HG03439 (cell line): Measurements from ENCODE around the gene TENT5A.

Experiments
- ATAC-seq: cut with Tn5 transposase; IDR thresholded peaks from one replicate; pipeline ENCODE4 v1.9.1; 2021; ENCODE audit warnings: mild to moderate bottlenecking, moderate library complexity; ENCODE audit not compliant: unreplicated experiment

TENT5A gene

DNA sequence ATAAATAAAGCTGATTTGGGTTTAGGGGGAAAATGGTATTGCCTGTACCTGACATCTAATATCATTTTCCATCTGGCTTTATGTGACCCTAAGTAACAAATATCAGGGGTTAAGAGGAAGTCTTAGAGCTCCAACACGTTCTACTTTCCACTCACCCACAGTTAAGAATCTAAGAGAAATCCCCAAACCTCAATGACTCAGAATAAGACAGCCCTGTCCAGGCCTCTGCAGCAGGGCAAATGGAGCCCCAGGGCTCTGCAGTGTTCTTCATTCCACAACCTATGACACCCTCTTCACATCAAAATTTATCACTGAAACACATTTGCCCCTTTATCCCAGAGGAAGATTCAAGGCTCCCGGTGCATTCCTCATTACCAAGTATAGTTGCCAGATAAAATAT is 20.3 kb upstream of the TENT5A start:
- peak; percentile 98 for ATAC-seq

DNA sequence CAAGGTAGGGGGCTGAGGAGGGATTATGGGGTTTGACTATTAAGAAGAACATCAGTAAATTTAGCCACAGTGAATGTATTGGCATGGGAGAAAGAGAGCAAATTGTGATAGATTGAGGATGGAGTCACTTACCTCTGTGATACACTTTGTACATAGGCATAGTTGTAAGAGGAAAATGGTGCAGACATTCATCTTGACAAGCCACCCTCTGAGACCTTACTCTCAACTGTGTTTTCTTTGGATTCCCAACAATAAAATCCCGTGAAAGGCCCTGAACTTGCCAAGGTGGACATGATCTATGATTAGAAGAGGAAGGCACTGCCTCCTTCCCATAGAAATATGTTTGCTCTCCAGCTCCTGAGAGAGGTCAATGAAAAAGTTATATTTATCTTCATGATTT is 18.6 kb upstream of the TENT5A start:
- no peak for ATAC-seq

- no peak for ATAC-seq
Measured at GRCh38 chr6:81770381-81770780, 17.9 kb upstream of the TENT5A start.

- no peak for ATAC-seq
Measured at GRCh38 chr6:81769824-81770223, 17.3 kb upstream of the TENT5A start.

DNA sequence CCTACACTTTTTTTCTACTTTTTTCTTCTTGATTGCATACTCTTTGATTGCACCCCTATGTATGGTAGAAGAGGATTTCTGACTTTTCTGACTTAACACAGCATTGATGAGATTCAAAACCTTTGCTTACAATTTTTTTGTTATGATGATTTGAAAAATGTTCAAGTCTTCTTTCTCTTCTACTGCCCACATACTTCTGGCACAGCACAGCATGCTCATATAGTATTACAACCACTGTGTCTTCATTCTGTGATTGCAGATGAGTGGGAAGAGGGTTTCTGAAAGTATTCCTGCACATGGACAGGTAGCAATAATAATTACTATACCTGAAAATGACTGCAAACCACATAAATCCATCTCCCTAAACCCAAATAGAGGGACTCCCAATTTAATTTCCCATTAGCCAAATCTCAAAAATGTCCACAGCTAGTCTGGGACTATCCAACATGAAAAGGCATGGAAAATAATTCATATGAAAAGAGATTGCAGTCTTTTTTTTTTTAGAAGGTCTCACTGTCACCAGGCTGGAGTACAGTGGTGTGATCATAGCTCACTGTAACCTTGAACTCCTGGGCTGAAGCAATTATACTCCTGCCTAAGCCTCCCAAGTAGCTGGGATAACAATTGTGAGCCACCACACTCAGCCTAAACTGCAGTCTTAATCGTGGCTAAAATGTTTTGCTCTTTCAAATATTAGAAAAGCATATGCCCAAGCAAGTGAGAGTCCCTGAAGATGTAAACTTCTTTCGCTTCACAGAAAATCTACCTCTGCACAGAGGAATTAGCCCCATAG is 15.9 kb upstream of the TENT5A start:
- ATAC-seq: no peak

DNA sequence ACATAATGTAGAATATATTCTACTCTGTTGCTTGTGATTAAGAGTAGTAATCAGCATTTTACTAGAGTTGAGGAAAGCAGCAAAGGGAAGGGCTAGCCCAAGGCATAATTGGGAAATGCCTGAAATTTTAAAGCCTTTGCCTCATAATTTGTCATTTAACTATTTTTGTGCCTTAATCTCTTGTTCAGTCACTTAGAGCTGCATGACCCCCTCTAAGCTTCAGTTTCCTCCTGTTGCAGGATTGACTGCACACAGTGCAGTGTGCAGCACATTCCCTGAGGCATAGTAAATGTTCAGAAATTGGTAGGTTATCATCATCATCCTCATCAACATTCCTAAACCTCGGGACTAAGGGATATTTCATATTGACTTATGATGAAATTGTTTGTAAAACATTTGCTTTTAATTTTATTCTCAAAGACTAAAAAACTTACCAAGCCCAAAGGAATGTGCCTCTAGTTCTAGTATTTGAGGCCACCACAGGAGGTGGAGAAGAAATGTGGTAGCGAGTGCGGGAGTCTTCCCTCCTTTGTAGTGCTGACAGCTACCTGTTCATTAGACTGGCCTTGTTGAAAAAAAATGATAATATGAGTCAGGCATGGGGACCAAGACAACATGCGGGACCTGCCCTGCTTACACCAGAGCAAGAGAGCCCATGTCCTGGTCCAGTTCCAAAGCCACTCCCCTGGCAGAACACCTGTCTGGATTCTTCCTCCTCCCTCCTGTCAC is 14.8 kb upstream of the TENT5A start:
- no peak for ATAC-seq

- no peak for ATAC-seq
Measured at GRCh38 chr6:81766482-81767069, 14.1 kb upstream of the TENT5A start.

GRCh38 chr6:81764531-81764930 is 12.1 kb upstream of the TENT5A start:
- ATAC-seq: no peak

DNA sequence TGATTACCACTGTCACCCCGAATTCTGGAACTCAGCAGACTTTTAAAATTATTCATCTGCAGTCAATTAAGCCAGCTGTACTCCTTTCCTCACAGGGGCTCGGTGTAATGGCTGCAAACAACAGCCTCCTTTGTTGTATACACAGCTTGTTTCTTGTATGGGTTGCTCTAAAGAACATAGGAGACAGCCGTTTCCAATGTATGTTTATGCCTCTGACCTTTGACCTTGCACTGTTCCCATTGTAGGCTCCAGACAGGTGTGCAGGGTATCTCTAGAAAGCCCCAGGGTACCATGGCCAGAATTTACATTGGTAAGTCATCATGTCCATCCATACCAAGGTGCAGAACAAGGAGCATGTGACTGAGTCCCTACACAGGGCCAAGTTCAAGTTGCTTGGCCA is 11.5 kb upstream of the TENT5A start:
- ATAC-seq: no peak

GRCh38 chr6:81763051-81763450 is 10.6 kb upstream of the TENT5A start:
- no peak for ATAC-seq

DNA sequence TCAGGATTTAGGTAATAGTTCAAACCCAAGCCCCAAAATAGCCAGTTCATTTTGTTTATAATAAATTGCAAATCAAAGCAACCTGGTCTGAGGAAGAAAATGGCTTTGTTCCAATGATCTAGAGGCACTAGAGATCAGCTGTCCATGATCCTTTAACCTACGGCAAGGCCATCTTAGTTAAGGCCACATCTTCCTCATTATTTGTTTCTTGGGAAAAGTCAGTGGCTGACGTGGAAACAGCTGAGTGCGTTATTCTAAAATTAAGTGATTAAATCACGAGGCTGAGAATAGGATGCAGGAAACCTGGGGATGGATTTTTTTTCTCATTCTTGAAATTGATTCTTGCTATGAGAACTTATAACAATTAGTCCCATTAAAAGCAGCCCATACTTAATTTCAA is 10.1 kb upstream of the TENT5A start:
- ATAC-seq: no peak

GRCh38 chr6:81762132-81762531 is 9.7 kb upstream of the TENT5A start:
- no peak for ATAC-seq

DNA sequence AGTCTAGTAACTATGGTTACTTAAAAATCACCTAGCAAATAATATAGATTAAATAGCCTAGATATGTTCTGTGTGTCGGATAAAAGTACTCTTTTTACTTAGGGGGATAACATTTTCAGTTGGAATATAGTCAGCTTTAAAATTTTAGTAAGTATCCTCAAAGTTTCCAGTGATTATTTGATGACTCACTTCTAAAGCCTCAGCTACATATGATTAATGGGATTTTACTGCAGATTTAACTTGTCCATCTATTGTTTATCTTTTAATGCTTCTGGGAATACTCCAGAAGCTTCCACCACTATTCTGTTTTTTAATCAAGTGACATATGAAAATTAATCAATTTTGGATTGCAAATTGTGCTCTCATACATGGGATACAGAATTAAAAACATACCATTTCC is 8.7 kb upstream of the TENT5A start:
- ATAC-seq: no peak

GRCh38 chr6:81759782-81760181 is 7.3 kb upstream of the TENT5A start:
- no peak for ATAC-seq

DNA sequence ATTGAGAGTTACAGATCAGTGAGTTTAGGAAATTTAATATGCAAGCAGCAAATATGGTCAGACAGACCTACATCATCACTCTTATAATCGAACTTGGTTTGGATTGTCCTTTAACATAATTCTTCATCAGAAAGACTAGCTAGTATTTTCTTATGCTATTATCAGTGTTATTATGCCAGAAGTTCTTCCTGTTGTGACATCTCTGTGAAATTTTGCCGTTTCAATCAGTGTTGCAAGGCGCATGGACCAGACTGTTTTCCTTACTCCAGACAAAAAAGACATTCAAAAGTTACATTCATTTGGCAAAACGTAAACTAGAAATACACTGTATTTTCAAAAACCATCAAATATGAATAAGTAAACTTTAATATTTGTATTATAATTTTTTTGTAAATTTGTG is 5.7 kb upstream of the TENT5A start:
- no peak for ATAC-seq

DNA sequence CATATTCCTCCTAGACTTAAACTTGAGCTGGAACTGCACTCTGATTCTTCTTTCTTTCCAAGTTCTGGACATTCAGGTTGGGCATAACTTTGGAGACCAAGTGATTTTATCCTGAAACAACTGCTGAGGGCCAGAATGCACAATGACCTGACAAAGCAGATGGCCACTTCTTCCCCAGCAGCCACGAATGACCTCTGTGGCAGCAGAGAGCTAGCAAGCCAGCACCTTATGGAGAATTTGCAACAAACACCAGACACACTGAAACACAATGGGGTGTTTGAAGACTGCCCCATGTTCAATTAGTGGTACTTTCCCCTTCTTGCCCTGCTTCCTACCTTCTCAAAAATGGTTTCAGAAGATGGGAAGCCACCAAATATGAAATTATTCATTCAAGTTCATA is 4.2 kb upstream of the TENT5A start:
- ATAC-seq: no peak

DNA sequence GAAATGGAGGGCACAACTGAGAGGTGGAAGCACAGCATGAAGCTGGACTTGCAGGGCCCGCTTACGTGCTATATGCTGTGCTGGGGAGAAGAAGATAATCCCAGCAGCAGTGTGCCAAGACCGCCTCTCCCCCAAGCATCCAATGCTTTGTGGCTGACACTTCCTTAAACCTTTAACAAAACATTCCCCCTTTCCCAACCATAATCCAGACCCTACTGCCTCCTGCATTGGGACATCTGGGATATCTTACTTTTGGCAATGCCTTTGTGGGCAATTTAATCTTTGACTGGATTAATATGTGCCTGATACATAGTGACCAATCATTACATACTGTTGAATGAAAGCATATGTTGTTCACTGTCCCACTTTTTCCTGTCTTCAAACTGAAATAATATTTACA is 3.1 kb upstream of the TENT5A start:
- ATAC-seq: no peak

GRCh38 chr6:81754906-81755305 is 2.4 kb upstream of the TENT5A start:
- no peak for ATAC-seq

GRCh38 chr6:81753711-81754577 is 1.5 kb upstream of the TENT5A start:
- ATAC-seq: peak; percentile 33

- ATAC-seq: peak; percentile 71
Measured at GRCh38 chr6:81752921-81753710, 635 bp upstream of the TENT5A start.
